HG03469 (cell line): ENCODE data around the gene MAP3K15.

Experiments used
- ATAC-seq: cut with Tn5 transposase; IDR thresholded peaks from one replicate; pipeline ENCODE4 v1.9.1; 2021; ENCODE audit warnings: mild to moderate bottlenecking, moderate library complexity, moderate number of reproducible peaks; ENCODE audit not compliant: unreplicated experiment

Gene MAP3K15

GRCh38 chrX:19350941-19351384, 164.3 kb downstream of the MAP3K15 start:
- ATAC-seq = peak; percentile 92

GRCh38 chrX:19349264-19349663, 166.0 kb downstream of the MAP3K15 start:
- no peak for ATAC-seq

GRCh38 chrX:19347916-19348315, 167.4 kb downstream of the MAP3K15 start:
- no peak for ATAC-seq

- no peak for ATAC-seq
Measured at GRCh38 chrX:19344661-19345060, 170.6 kb downstream of the MAP3K15 start.

- peak; percentile 96 for ATAC-seq
Measured at GRCh38 chrX:19343535-19344408, 171.5 kb downstream of the MAP3K15 start, which contains the start of gene PDHA1. TSS of gene PDHA1 (plus strand) at chrX:19343927. CDS start at chrX:19344038, 111 bp downstream.

- no peak for ATAC-seq
Measured at GRCh38 chrX:19343085-19343534, 172.2 kb downstream of the MAP3K15 start.

- ATAC-seq = no peak
Measured at GRCh38 chrX:19342331-19342906, 172.9 kb downstream of the MAP3K15 start.

GRCh38 chrX:19334945-19335626, 180.2 kb downstream of the MAP3K15 start:
- ATAC-seq = no peak

- ATAC-seq = no peak
Measured at GRCh38 chrX:19332983-19333382, 182.3 kb downstream of the MAP3K15 start.

GRCh38 chrX:19331831-19332230, 183.5 kb downstream of the MAP3K15 start:
- no peak for ATAC-seq

GRCh38 chrX:19326567-19326966, 188.7 kb downstream of the MAP3K15 start:
- no peak for ATAC-seq
